Measurements from ENCODE around the gene ZBTB21.

- no peak for TF ChIP-seq PATZ1 (CRISPR knock-in tag; IDR thresholded peaks at IDR 0.05; ENCODE audit: borderline replicate concordance)
- TF ChIP-seq OSR1 (CRISPR knock-in tag; IDR thresholded peaks at IDR 0.05): no peak
- no peak for TF ChIP-seq ZFP3 (CRISPR knock-in tag; IDR thresholded peaks at IDR 0.05)
- no peak for TF ChIP-seq SNAI2 (CRISPR knock-in tag; IDR thresholded peaks at IDR 0.05)
- no peak for TF ChIP-seq ISL1 (CRISPR knock-in tag; IDR thresholded peaks at IDR 0.05)
- TF ChIP-seq ZFP30 (CRISPR knock-in tag; IDR thresholded peaks at IDR 0.05): no peak
- TF ChIP-seq ZNF70 (CRISPR knock-in tag; IDR thresholded peaks at IDR 0.05): no peak
- TF ChIP-seq RARB (CRISPR knock-in tag; IDR thresholded peaks at IDR 0.05): no peak
- TF ChIP-seq POU6F1 (CRISPR knock-in tag; IDR thresholded peaks at IDR 0.05; ENCODE audit: borderline replicate concordance, low read depth): no peak
- no peak for TF ChIP-seq GLIS3 (CRISPR knock-in tag; IDR thresholded peaks at IDR 0.05)
- TF ChIP-seq CSDC2 (CRISPR knock-in tag; IDR thresholded peaks at IDR 0.05): no peak
- no peak for TF ChIP-seq PPARA (CRISPR knock-in tag; IDR thresholded peaks at IDR 0.05; ENCODE audit: borderline replicate concordance)
- TF ChIP-seq CREB5 (CRISPR knock-in tag; IDR thresholded peaks at IDR 0.05; ENCODE audit: low read depth): no peak
Measured at GRCh38 chr21:41950941-41951351, 59.2 kb downstream of the ZBTB21 start.
